Sciatic nerve (tissue), 2 donors: ENCODE data around the gene CCK. TPM values are rescaled to one million over a fixed set of nuclear protein-coding genes. Genes with fewer than 3 reads are reported as not detected.

Experiments used
- ATAC-seq: fragments of 200-7000 bp; cut with Tn5 transposase; one replicate; pipeline ENCODE4 v1.9.1; 2020; ENCODE audit warnings: mild to moderate bottlenecking, moderate library complexity
- DNase-seq: peaks from one replicate; pipeline ENCODE4 v3.0.0-alpha.2; 2020; ENCODE audit warnings: low spot score
- intact Hi-C: fragments of 100-400 bp; cut with DNase I; formaldehyde crosslinking; loops from one replicate; pipeline ENCODE4 v1.14.2; 2022
- total RNA-seq: library from RNA; stranded (reverse); fragmentation: NEBNext Ultra II Directional; extraction: Animal tissue kit (Norgen Biotek cat#: 25700); gene quantifications from one replicate; pipeline ENCODE4 v1.2.1, GENCODE V29; 2021
- donor health status: DM: no; HTN: no; CAD: no.
- donor health status: DM: no; HTN: no; CAD: no.

CCK gene
- total RNA-seq, 1 donor from 2014 or later: not detected

DNA sequence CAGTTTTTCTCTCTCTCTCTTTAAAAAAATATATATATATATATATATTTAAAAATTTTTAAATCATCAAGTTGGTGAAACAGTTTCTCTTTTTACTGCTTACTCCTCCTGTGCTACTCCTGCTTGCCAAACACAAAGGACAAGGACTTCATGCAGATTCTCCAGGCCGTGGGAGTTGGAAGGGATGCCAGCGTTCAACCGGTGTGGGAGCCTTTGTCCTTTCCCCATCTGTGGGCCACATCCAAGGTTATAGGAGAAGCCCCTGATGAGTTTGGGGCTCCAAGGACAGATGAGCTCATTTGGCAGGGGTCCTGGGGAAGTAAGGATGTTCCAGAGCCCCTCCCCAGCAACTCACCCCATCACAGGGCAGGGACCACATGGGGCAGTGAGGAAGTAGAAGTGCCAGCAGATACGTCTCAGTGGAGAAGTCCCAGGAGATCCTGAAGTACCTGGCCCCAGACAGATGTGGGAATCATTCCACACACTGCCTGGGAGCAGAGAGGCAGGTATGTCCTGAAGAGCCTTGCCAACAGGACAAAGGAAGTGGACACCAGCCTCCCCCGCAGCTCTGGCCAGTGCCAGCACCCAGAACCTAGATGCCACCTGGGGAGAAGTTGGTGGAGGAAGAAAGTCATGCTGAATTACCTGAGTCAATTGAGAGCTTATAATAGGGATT is 36.6 kb downstream of the CCK start:
- intact Hi-C loops: no loop called here
- ATAC-seq (peak; percentile 16), DNase-seq (no peak)

GRCh38 chr3:42228796-42229195 is 37.2 kb downstream of the CCK start:
- ATAC-seq (no peak), DNase-seq (no peak)
- intact Hi-C loops: no loop called here

DNA sequence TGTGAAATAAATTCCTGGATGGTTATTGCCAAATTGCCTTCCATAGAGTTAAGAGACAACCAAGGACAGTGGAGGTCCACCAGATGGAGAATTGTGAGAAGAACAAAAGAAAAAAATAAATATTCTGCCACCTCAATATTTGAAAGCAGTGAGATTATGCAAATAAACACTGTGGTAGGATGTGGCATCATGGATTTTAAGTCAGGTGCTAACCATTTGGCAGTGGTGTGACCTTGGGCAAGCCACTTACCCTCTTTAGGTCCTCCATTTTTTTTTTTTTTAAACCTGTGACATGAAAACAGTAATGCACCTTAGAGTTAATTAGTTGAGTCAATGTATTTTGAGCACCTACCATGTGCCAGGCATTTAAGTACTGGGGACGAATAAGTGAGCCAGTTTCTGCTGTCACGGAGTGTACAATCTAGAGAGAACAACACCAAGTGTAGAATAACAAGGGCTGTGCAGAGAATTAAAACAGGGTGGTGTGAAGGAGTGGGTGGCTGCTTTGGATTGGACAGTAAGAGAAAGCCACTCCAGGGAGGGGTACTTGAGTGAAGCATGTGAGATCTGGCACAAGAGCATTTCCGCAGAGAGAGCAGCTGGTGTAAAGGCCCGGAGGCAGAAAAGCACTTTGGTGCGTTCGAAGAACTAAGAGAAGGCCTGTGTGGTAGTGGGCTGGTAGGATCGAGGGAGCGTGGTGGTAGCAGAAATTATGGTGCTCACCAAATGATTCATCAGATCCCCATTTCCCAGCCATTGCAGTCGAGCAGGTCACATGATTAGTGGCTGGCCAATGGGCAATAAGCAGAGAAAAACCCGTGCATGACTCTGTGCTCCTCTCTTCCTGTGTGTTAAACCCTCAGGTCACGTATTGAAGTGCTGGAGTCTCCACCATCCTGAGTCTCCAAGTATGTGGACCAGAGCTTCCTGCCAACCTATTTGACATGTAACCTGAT is 39.2 kb downstream of the CCK start:
- no peak for DNase-seq
- intact Hi-C loops: no loop called here

DNA sequence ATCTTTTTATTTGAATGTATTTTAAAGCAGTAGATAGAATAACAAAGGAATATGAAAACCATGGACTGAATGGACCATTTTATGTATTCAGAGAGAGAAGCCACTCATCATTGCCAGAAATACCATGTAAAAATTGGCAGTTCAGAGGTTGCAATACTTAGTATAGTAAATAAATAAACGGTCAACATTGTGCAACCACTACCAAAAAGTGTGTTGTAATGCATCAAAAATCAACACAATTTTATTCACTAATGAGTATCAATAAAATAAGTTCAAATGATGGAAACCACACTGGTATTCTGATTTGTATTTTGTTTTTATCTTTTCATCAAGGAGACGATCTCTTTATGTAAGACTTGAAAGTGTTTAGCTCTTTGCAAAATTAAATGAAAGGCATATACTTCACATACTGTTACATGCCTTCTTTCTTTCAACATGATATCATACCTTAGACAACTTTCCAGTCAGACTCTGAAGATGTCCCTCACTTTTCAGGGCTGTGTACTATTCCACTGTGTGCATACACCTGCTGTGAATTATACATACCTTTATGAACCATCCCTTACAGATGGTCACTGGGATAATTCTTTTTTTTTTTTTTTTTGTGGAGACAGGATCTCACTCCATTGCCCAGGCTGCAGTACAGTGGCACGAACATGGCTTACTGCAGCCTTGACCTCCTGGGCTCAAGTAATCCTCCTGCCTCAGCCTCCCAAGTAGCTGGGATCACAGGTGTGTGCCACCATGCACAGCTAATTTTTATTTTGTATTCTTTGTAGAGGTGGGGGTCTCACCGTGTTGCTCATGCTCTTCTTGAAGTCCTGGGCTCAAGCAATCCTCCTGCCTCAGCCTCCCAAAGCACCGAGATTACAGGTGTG is 40.3 kb downstream of the CCK start:
- no peak for ATAC-seq
- intact Hi-C loops: no loop called here

More for the DNA sequence above, 39.2 kb downstream of the CCK start:
- no peak for ATAC-seq

GRCh38 chr3:42224658-42225421 is 41.1 kb downstream of the CCK start:
- ATAC-seq (no peak), DNase-seq (no peak)

More for the DNA sequence above, 40.3 kb downstream of the CCK start:
- no peak for DNase-seq

DNA sequence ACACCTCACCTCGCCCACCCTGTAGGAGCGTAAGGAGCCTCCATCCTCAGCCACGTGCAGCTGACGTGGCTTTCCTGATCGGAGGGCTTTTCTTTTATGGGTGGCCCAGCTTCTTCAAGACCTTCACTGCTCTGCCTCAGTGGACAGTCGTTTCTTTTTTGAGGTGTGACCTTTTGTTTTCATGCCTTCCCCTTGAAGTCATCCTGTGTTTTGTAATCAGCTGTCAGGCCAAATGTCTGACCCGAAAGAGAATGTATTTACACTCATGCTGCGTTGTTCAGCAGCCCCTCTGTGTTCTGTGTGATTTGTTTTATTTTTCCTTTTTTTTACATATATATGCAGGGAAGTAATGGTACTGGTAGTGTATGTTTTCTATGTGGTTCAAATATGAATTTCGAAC is 41.8 kb downstream of the CCK start:
- ATAC-seq (no peak), DNase-seq (no peak)
- intact Hi-C loops: no loop called here

More at GRCh38 chr3:42224658-42225421, 41.1 kb downstream of the CCK start:
- intact Hi-C loops: no loop called here

DNA sequence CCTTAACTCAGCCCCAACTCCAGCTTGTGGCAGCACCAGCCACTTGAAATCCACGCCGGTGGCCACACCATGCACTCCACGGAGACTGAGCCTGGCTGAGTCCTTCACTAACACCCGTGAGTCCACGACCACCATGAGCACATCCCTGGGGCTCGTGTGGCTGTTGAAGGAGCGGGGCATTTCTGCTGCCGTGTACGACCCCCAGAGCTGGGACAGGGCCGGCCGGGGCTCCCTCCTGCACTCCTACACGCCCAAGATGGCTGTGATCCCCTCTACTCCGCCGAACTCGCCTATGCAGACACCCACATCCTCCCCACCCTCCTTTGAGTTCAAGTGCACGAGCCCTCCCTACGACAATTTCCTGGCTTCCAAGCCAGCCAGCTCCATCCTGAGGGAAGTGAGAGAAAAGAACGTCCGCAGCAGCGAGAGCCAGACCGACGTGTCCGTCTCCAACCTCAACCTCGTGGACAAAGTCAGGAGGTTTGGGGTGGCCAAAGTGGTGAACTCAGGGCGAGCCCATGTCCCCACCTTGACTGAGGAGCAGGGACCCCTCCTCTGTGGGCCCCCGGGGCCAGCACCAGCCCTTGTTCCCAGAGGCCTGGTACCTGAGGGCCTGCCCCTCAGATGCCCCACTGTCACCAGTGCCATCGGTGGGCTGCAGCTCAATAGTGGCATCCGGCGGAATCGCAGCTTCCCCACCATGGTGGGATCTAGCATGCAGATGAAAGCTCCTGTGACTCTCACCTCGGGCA is 42.9 kb downstream of the CCK start:
- no peak for DNase-seq
- intact Hi-C loops: no loop called here
- no peak for ATAC-seq

- no peak for DNase-seq
- ATAC-seq: no peak
- intact Hi-C loops: no loop called here
These were observed 45.4 kb downstream of the CCK start for GRCh38 chr3:42220436-42221121.

- DNase-seq: no peak
- ATAC-seq: no peak
- intact Hi-C loops: no loop called here
These were observed 49.1 kb downstream of the CCK start for GRCh38 chr3:42216931-42217333.

DNA sequence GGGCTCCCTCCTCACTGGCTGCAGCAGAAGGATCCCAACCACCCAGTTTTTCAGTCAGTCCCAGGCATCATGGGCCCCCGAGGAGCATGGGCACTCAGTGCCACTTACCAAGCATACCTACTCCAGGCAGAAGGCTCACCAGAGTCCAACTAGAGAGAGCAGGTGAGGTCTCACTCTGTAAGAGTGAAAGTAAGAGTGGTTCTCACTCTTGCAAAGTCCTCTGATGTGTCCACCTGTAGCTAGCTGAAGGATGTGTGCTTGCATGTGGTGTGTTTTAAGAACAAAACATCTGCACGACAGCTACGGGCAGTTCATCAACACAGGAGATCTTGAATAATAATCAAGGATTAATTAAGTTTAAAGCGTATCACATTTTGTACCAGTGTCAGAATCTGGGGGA is 49.7 kb downstream of the CCK start:
- no peak for ATAC-seq
- no peak for DNase-seq
- intact Hi-C loops: no loop called here

DNA sequence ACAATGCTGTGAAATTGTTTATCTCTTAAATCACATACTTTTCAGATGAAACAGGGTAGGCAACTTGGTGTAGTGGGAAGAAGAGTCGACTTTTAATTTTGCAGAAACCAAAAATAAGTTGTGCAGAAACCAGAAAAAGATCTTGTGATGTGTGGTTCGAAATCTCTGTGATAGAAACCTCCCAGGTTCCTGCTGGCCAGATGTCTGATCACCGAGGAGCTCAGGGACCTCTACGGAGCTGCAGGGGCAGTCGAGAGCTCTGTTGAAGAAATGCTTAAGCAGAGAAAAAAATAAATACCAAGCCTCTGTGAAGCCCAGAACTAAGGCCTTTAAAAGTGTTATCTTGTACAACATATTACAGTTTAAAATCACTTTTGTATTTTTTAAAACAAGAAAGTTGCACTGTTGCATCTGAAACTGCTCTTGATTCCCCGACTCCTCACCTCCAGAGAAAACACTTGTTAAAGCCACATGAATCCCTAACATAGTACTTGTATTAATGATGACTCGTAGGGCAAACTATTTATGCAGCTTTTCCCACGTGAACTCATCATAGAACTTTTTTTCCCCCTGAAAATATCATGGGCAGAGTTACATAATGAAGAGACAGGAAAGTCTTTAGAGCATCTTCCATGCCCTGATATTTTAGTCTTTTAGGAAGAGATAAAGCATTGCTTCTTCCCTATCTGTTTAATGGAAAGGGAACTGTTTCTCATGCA is 51.3 kb downstream of the CCK start:
- intact Hi-C loops: no loop called here
- ATAC-seq (peak; percentile 54), DNase-seq (no peak)

DNA sequence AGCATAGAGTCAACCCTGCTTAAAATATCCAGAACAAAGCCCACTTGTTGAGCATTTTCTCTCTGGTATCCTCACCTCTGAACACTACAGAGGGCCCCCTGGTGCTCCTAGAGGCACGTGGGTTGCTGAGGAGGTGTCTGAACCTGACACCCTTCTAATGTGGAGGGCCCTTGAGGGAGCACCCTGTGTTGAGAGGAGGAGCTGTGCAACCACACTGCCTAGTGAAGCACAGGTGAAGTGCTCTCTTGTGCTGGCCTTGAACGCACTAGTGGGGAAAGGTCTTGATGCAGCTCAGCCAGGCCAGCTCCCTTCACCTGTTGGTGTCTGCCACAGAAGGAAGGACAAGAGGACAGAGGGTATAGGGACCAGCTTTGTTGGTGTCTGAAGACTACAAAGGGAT is 51.9 kb downstream of the CCK start:
- no peak for DNase-seq
- intact Hi-C loops: no loop called here
- no peak for ATAC-seq

GRCh38 chr3:42213417-42213816 is 52.6 kb downstream of the CCK start:
- intact Hi-C loops: no loop called here
- ATAC-seq (no peak), DNase-seq (no peak)

DNA sequence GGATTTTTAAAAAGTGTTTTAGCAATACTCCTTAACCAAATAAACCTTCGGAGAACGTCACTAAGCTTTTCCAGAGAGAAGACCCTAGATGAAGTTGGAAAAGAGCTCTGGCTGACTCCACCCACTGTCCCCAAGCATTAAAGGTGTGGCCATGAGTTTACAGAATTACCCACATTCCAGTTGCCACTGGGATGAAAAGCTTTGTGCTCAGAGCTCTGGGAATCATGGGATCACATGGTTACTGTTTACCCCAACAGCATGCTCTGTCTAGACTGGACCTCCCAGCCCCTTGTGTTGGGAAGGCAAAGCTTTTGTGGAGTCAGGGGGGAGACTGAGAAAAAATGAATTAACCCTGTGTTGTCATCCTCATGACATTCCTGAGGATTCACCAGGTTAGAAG is 55.3 kb downstream of the CCK start:
- intact Hi-C loops: no loop called here
- ATAC-seq (no peak), DNase-seq (no peak)

DNA sequence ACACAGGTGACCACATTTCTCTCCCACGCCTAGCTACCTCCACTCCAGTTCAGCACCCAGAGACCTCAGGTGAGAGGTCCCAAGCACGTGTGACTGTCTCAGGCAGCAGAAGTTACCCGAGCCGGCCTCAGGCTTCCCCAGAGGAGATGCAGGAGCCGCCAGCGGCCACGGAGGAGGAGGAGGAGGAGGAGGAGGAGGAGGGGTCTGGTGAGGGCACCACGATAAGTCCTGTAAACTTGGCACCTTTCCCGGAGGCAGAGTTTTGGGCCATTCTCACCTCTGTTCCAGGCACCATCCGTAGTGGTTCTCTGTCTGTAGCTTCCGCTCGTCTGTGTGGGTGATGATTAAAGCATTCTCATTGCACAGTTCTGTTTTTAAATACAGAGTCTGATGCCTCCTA is 56.1 kb downstream of the CCK start:
- ATAC-seq: no peak
- intact Hi-C loops: no loop called here
- no peak for DNase-seq
